Pancreas (tissue), 10 donors: ENCODE measurements around the gene DLG2. TPM values are rescaled to one million over a fixed set of nuclear protein-coding genes. Genes with fewer than 3 reads are reported as not detected.

ENCODE experiments used
- ATAC-seq, 4 donors: fragments of 200-7000 bp; cut with Tn5 transposase; one replicate each; pipeline versions ENCODE4 v1.8.0 to v1.9.1; 2020; ENCODE audit warnings: mild to moderate bottlenecking in 4 of 4, moderate library complexity in 4 of 4
- DNase-seq, 6 donors: peaks; one replicate each; pipeline ENCODE4 v3.0.0-alpha.2; 2020
- FAIRE-seq: peaks from 2 replicates; lab custom pipeline; 2012; peaks lifted over from hg19 to GRCh38; lab: Jason Lieb, UNC
- H3K27ac ChIP-seq, 4 donors: fragments of 200-600 bp; sonication (generic); 1 replicate in 3 of 4; 2 replicates in 1 of 4; pipeline versions ENCODE4 v1.5.0 to v1.8.0; 2020
- H3K27me3 ChIP-seq, 4 donors: fragments of 200-600 bp; one replicate each; pipeline ENCODE4 v1.8.0; 2021
- H3K36me3 ChIP-seq, 3 donors: fragments of 200-600 bp; sonication (generic) in 1 of 3; one replicate each; pipeline versions ENCODE4 v1.5.0 to v1.8.0; 2020 to 2021
- H3K4me1 ChIP-seq, 3 donors: fragments of 200-600 bp; one replicate each; pipeline ENCODE4 v1.8.0; 2021
- H3K4me3 ChIP-seq, 4 donors: fragments of 200-600 bp; sonication (generic) in 2 of 4; one replicate each; pipeline versions ENCODE4 v1.5.0 to v1.8.0; 2020 to 2021
- H3K9me3 ChIP-seq, 4 donors: fragments of 200-600 bp; one replicate each; pipeline ENCODE4 v1.8.0; 2021
- CTCF ChIP-seq, 4 donors: fragments of 200-600 bp; sonication (generic) in 3 of 4; IDR thresholded peaks; one replicate each; pipeline versions ENCODE4 v1.5.0 to v1.8.0; 2021; ENCODE audit warnings: antibody characterized with exemption in 4 of 4
- WGBS, 2 donors: extraction: QIAGEN DNeasy Blood & Tissue Kit; methylation state at CpG; one replicate each; pipeline ENCODE4 v1.1.7; 2013; 5-methylcytosine and 5-hydroxymethylcytosine counted together
- intact Hi-C, 3 donors: fragments of 100-400 bp; cut with DNase I; formaldehyde crosslinking; loops; one replicate each; pipeline versions ENCODE4 v1.11.1 to v1.14.2; 2022
- polyA plus RNA-seq, 2 donors: library from polyadenylated mRNA; stranded (reverse); fragments of 200-250 nt; gene quantifications; one replicate each; pipeline ENCODE4 v1.2.3, GENCODE V29; 2013
- total RNA-seq, 6 donors: library from RNA; stranded (reverse); fragmentation: NEBNext Ultra II Directional in 4 of 6; extraction: Animal tissue kit (Norgen Biotek cat#: 25700) in 4 of 6; gene quantifications; one replicate each; pipeline versions ENCODE4 v1.2.1 to v1.2.4, GENCODE V29; 2021 to 2023
- donor health status: healthy with polysubstance abuse.
- donor health status: DM: no; HTN: no; CAD: no; lungs with moderate emphysema.
- donor health status: DM: no; HTN: no; CAD: no.
- donor health status: control.
- donor health status: control.
- donor health status: Bipolar disorder and iron deficiency.
- donor health status: DM: yes; HTN: yes; CAD: no.
- donor health status: DM: no; HTN: no; CAD: no.
- donor health status: DM: no; HTN: no; CAD: no.
- donor health status: DM: yes; HTN: yes; CAD: no.

The DLG2 gene
- total and polyA plus RNA-seq, 8 donors: 1.2 to 5.4 (median 3.6) TPM

DNA sequence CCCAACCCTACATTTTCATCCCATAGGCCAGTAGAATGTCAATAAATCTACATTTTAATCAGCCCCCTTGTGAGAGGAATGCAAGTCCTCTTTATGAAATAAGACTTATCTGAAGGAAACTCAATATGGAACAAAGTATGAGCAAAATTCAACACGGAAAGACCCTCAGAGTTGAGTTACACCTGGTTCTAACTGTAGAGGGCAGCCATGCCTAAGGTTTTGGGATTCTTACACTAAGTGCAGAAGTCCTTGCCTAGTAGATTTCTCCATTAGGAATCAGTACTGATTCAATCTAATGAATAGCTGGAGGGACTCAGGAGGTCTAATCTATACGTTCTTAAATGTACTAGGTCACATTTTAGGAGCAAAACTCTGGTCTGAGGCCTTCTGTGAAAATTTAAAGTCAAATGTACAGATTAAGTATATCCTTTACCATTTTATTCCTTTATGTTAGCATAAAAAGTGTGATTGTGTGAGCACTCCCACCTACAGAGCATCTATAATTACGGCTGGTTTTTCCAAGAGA, 904.5 kb downstream of the DLG2 start:
- no peak for TF ChIP-seq CTCF (IDR thresholded peaks at IDR 0.05)
- Histone ChIP-seq H3K27ac (no peak overlapping the region), H3K36me3 (no peaks in the 10 kb centered on the region), H3K9me3 (no peaks in the 10 kb centered on the region), H3K4me3 (no peak overlapping the region), H3K27me3 (no peaks in the 10 kb centered on the region), H3K4me1 (peaks cover 0 to 5% (median 0%) of the 10 kb centered on the region in 3 donors)
- 58 to 59% methylated on average over 3 of the region's 3 CpGs for WGBS, 2 donors
- intact Hi-C loops: no loop called here
- no peak for ATAC-seq
- no peak for DNase-seq
- FAIRE-seq: no peak

DNA sequence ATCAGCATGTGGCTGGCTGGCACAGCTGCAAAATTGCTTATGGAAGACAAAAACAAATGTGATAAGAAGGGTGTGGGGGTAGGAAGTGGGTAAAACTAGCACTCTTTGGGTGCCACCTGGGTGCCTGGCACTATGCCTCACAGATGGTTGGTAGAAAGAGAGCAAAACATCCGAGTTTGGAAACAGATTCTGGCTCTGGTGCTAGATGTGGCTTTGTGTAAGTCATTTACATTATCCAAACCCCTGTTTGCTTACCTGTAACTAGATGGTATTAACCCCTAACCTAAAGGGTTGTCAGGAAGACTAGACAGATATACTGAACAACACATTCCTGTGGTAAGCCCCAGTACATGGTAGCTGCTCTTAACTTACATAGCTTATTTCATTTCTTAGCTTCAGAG, 905.6 kb downstream of the DLG2 start:
- H3K9me3 ChIP-seq: no peaks in the 10 kb centered on the region
- FAIRE-seq (no peak), ATAC-seq (peak in 3 of 4 donors; percentile 22 to 45 (median 29)), DNase-seq (peak in 1 of 6 donors; percentile 9)
- peak overlapping the region in 1 of 4 donors; percentile 63 for H3K4me3 ChIP-seq
- peaks cover 0 to 5% (median 0%) of the 10 kb centered on the region in 3 donors for H3K4me1 ChIP-seq
- 6 to 8% methylated on average over 1 of the region's 1 CpG for WGBS, 2 donors
- H3K36me3 ChIP-seq: no peaks in the 10 kb centered on the region
- no peak overlapping the region for H3K27ac ChIP-seq
- no peak for TF ChIP-seq CTCF (IDR thresholded peaks at IDR 0.05)
- intact Hi-C loops: no loop called here
- no peaks in the 10 kb centered on the region for H3K27me3 ChIP-seq

DNA sequence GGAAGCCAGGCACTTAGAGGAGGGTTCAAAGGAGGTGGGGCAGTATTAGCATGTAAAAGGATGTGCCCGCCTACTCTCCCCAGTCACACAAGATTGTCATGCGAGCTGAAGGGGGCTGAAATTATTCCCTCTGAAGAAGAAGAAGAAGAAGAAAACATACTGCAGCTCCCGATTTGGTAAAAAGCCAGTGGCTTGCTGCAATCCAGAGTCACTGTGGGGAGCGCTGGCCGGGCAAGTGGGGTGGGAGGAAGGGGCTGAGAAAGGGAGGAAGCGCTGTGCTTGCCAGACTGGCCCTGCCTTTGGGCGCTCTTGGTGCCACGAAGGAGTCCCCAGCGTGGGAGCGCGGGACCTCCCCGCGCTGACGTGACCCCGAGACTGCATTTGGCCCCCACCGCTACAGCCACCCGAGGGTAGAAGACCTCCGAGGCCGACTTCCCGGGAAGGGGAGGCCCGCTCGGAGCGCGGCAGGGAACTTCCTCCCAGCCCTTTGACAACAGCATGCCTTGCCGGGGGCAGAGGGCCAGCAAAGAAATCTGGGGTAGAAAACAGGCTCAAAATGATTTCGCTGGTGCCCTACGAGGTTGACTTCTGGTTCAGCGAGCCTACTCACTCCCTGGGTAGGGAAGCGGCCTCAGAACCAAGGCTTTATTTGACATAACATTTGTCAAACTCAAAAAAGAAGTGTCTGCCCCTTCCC, 906.3 kb downstream of the DLG2 start:
- Histone ChIP-seq H3K4me1 (peaks cover 0 to 5% (median 0%) of the 10 kb centered on the region in 3 donors), H3K4me3 (peak overlapping the region; percentile 36 to 63 (median 44)), H3K36me3 (no peaks in the 10 kb centered on the region), H3K27ac (peak overlapping the region in 2 of 4 donors; percentile 8 to 38), H3K27me3 (no peaks in the 10 kb centered on the region), H3K9me3 (no peaks in the 10 kb centered on the region)
- FAIRE-seq (no peak), ATAC-seq (peak; percentile 85 to 91 (median 88)), DNase-seq (peak; percentile 36 to 77 (median 46))
- no peak for TF ChIP-seq CTCF (IDR thresholded peaks at IDR 0.05)
- intact Hi-C loops: no loop called here
- WGBS, 2 donors: 0 to 1% methylated on average over 29 of the region's 29 CpGs

DNA sequence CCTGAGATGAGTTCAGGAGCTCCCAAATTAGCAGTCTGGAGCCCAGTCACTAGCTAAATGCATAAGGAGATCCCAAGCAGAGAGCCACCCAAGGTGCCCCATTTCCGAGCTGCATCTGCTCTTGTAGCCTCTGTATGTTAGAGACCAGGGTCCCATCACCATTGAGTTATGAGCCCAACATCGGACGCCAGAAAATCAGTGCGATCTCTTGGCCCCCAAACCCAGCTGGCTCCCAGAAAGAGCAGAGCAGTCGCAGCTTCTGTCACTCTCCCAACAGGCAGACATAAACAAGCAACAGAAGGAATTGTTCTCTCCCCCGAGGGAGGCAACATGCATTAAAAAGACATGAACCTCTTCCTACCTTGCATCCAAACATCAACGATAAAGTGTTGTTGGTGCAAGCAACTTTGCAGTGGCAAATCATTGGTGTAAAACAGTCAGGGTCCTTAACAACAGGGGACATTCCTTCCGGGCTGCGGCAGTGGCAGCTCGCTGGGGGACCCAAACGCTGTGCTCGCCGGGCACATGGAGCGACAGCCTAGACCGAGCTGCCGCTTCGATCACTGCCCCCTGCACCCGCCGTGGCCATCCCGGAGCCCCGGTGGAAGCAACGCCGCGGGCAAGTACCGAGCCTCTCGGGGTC, 907.1 kb downstream of the DLG2 start:
- WGBS, 2 donors: 1 to 2% methylated on average over 26 of the region's 26 CpGs
- no peaks in the 10 kb centered on the region for H3K9me3 ChIP-seq
- peak overlapping the region; percentile 36 to 63 (median 44) for H3K4me3 ChIP-seq
- H3K4me1 ChIP-seq: peaks cover 0 to 5% (median 0%) of the 10 kb centered on the region in 3 donors
- no peak for TF ChIP-seq CTCF (IDR thresholded peaks at IDR 0.05)
- no peak for FAIRE-seq
- H3K27ac ChIP-seq: peak overlapping the region in 1 of 4 donors; percentile 38
- peak; percentile 25 to 78 (median 66) for ATAC-seq
- H3K36me3 ChIP-seq: no peaks in the 10 kb centered on the region
- H3K27me3 ChIP-seq: no peaks in the 10 kb centered on the region
- DNase-seq: peak in 5 of 6 donors; percentile 12 to 79 (median 28)
- intact Hi-C loops: no loop called here
